CD4-positive, alpha-beta T cell treated with Interferon gamma for 1 hour (primary cell): ENCODE data around the gene DNAJB12.
A peak's percentile ranks its signal among the peaks of the same experiment; 100 is the strongest.
"Not testable (repeated sequence)": the region's sequence is repeated elsewhere in the genome, so short reads cannot be mapped to it uniquely, and the experiment has no call there.

Source experiments
- DNase-seq: peaks from one replicate; pipeline ENCODE4 v3.0.0-alpha.2; 2020

Gene DNAJB12

DNA sequence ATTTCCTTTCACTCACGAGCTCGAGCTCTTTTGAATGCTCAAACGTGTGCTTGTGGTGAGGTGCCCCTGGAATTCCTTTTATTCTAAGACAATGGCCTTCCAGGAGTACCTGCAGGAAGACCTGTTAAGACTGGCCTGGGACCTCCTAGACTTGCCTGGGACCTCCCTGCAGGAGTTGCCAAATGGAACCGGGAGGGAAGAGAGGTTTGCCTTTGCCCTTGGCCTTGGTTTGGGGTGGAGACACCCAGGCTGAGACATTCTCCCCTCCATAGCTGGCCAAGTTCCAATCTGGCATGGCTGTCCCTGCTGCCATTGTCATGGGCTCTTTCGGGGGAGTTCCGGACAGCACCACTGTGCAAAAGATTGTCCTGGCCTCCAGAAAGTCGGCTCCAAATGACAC is 39.7 kb downstream of the DNAJB12 start:
- DNase-seq: no peak

DNA sequence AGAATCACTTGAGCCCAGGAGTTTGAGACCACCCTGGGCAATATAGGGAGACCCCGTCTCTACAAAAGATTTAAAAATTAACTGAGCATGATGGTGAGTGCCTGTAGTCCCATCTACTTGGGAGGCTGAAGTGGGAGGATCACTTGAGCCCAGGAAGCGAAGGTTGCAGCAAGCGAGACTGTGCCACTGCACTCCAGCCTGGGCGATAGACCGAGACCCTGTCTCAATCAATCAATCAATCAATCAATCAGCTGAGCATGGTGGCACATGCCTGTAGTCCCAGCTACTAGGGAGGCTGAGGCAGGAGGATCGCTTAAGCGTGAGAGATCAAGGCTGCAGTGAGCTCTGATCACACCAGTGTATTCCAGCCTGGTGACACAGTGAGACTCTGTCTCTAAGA is 40.5 kb downstream of the DNAJB12 start:
- no peak for DNase-seq

DNA sequence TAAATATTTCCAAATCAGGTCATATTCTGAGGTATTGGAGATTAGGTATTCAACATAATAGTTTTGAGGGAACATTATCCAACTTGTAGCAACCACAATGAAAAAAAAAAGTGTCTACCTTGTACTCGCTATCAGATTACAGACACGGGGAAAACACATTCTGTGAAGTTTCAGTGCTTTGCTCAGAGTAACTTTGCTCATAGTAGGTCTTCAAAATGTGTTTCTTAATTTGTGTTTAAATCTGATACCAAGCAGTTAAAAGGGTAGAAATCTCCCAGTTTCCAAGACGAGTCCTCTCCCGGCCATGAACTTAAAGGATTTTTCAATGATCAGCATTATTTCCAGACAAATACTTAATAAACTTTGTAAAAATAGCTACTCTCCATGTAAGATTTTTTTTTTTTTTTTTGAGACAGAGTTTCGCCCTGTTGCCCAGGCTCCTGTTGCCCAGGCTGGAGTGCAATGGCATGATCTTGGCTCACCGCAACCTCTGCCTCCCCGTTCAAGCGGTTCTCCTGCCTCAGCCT is 41.8 kb downstream of the DNAJB12 start:
- DNase-seq: no peak

DNA sequence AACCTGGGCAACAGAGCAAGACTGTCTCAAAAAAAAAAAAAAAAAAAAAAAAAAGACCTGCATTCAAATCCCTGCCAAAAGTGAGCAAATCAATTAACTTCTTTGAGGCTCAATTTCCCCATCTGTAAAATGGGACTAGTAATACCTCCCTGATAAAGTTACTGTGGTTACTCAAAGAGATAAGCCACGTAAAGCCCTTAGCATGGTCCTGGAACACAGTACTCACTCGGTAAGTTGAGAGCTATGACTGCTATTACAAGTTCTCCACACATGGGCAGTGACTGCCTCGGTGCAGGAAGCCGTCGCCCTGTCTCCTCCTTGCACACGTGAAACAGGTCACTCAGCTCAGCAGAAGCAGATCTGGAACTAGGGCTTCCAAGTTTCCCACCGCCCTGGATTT is 43.1 kb downstream of the DNAJB12 start:
- no peak for DNase-seq

DNA sequence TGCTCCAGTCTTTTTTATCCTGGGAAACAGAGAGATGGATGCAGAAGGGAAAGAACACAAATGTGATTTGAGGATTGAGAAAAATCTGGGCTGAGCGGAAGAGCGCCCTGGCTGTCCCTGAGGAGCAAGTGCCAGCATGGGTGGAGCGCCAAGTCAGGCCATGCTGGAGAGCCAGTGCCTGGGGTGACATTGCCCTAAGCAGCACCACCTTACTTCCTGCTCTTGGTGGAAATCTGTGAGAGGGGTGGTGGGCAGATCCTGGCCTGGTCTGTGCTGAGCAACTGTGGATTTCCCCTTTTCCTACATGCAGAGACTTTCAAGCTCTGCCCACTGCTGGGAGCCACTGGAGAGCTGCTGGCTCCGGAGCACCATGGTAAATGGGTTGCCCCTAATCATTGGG is 44.1 kb downstream of the DNAJB12 start:
- DNase-seq: no peak

DNA sequence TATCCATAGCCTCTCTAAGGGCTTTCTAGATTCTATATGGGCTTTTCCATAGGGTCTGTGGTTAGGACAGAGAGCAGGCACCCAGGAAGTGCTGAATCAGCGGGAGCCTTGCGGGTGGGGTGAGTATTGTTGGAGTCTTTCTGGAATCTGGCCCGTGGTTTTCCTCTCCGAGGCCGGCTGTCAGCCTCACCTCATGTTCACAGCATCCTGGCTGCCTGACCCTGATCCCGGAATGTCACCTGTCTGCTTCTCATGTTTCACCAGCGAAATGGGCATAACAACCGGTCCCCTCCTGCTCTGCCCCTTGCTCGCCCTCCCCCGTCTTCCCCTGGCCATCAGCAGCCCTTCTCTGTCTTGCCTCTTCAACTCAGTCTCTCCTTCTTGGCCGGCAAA is 44.5 kb downstream of the DNAJB12 start:
- DNase-seq: no peak

DNA sequence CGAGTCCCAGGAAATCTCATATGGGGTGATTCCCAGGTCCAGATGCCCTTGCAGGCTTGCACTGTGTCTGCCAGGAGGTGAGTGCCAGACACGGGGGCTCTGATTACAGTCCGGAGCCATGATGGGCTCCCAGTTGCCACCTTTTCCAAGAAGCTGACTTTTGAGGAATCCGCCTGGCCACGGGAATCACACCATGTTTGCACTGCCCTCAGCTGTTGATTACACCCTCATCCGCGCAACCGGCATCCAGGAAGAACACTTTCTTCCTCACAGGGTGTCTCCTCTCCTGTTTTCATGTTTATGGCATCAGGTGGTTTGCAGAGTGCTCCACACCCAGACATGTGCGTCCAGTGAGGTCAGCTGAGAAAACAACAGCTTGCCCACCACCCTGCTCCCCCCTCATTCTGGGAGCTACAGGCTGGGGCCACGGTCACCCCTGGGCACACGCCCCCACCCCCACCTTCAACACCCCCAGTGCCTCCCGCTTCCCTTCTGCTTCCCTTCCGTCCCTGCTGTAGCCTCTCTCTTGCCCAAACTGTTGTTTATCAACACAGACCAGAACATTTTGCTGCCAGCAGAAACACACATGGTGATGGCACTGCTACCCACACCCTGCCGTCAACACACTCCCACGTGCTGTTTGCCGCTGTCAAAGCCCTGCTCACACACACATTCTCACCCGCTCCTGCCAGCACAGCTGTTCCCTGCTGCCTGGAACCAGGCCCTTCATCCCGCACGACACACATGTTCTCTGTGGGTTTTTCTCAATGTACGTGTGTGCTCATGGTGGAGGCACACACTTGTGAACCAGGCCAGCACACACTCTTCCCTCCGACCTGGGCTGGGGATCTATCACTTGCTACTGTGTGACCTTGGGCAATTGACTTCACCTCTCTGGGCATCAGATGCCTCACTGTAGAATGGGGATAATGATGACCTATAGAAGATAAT is 45.2 kb downstream of the DNAJB12 start:
- no peak for DNase-seq

DNA sequence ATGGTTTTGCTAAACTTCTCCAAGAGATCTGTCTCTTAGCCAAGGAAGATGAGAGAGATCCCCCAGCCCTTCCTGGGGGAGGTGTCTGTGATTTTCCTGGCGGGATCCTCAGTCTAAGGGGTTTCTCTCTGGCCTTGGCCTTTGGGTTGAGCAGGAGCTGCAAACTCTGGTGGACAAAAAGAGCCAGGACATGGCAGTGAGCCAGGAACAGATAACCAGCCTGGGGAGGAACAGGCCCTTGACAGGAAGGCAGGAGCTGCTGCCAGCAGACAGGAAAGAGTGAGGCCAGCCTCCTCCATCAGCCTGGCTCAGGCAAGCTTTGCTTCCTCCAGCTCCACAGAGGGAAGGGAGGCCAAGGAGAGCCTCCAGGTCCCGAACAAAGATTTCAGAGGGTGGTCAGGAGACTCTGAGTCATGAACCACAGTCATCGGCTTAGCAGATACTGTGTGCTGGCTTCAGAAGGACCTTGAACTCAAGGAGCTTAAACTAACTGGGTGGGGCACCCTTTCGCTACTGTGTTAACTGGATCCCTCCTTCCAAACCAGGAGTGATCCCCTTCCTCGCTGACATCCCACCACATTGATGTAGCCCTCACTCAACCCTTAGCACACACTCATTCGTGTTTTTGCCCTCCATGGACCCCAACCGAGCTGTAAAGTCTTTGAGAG is 46.3 kb downstream of the DNAJB12 start:
- DNase-seq: peak; percentile 41

DNA sequence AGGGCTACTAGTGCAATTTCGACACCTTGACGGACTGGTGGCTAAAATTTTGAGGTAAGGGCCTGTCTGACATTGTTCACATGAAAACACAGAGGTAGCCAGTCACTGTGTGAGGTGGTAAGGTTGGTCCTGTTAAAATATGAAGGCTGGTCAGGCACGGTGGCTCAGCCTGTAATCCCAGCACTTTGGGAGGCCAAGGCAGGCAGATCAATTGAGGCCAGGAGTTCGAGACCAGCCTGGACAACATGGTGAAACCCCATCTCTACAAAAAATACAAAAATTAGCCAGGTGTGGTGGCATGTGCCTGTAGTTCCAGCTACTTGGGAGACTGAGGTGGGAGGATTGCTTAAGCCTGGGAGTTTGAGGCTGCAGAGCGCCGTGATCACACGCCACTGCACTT is 47.0 kb downstream of the DNAJB12 start:
- DNase-seq: not testable (repeated sequence)

DNA sequence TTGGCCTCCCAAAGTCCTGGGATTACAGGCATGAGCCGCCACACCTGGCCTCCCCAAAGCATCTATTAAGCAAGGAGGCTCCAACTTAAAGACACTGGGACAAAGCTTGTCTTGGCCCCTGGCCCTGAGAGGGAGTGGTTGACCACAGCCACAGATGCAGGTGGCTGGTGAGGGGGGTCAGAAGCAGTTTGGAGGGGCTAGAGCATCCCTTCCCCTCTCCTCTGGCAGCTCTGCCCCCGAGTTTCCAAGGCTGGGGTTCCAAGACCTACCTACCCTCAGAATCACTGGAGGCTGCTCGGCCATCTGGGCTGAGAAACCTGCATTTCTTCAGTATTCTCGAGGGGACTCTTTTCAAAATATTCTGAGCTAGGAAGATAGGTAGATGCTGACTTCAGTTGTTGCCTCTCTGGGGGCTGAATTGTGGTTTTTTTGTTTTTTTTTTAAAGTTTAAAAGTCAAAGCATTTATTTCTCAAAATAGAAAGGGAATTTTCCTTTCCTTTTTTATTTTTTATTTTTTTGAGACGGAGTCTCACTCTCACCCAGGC is 48.4 kb downstream of the DNAJB12 start:
- no peak for DNase-seq

DNA sequence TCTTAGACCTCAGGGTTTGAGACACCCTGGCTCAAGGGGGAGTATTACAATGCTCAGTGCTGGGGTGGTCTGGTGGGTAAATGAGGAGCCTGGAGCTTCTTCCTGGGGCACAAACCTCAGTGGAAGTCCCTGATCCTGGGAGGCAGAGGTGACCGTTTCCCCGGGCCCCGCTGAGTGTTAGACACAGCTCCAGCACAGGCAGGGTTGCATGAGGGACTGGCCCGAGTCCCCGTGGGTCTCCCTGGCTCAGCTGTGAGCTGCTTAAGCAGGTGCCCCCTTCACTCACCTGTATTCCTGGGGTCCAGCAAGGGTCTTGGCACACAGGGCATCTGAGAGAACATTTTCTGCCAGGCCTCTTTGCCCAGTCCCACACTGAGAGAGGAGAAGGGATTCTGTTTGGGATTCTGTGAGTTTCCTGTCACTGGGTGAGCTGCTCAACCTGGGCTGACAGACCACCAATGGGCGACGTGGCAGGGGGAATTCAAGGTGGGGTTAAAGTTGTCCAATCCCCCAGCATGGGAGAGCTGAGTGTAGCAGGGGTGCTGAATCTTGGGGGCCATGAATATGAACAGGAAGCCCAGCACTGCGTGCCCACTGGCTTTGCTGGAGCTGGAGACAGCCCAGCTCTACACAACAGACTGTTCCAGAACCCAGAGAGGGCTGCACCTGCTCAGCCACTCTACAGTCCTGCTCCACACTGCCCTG is 51.1 kb downstream of the DNAJB12 start:
- DNase-seq: no peak

DNA sequence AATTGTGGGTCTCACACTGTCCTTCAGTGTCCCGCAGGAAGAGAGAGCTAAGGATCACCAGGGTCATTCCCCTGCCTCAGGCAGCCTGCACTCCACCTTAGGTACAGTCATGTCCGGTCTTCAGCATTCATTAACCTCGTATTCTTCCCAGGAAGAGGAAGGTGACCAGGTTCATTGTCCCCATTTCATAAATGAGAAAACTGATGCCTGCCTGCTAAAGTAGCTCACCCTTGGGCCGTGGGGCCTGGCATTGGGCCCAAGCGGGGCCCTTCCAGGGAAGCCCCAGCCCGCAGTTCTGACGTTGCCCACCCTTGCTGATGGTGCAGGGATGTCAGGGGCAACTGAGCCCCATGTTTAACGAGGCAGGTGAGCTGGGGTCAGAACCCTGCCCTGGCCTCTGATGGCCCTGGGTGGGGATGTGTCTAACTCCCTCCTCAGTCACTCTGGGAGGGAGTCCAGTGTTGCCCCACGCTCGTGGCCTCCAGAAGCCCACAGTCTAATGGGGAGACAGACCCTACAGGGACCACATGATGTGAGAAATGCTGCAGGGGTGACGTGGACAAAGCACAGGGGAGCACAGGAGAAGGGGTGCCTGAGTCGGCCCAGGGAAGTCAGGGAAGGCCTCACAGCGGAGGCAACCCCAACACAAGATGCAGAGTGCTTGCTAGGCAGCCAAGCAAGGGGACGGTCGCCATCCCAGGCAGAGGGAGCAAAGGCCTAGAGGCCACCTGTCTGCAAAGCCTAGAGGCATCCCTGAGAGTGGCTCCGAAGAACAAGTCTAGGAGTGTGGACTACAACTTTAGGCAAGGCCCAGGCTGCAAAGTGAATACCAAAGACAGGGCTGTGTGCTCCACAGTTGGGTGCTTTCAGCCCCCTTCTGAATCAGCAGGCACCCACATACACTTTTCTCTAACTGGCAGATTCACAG is 55.9 kb downstream of the DNAJB12 start:
- no peak for DNase-seq

DNA sequence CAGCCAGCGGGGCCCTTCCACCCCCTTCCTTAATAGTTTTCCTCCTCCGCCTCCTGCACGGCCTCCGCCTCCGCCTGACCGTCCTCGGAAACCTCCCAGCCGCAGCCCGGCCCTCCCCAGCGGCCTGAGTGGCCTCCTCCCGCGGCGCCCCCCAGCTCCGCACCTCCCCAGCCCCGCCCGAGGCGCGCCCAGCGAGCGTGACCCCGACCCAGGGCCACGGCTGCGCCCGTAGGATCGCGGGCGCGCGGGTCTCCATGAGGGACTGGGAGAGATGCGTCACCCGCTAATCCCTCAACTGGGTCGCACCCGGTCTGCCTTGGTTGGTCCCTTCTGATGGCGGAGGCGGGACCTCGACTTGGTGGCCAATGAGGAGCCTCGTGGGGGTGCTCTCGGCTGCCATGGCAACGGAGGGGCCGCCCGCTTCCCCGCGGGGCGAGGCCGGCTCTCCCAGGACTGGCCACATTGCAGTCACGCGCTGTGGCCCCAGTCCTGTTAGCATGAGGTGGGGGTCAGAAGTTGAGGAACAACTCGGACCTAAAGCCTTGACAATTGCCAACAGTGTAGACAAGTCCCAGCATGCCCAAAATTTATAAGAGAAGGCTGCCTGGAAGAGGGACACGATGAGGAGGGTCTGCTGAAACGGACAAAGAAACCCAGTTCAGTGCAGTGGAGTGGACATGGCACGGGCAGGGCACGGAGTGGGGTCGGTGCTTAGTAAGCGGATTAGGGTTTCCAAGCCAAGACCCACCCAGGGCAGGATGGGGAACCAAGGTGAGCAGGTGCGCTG is 56.7 kb downstream of the DNAJB12 start:
- peak; percentile 96 for DNase-seq

DNA sequence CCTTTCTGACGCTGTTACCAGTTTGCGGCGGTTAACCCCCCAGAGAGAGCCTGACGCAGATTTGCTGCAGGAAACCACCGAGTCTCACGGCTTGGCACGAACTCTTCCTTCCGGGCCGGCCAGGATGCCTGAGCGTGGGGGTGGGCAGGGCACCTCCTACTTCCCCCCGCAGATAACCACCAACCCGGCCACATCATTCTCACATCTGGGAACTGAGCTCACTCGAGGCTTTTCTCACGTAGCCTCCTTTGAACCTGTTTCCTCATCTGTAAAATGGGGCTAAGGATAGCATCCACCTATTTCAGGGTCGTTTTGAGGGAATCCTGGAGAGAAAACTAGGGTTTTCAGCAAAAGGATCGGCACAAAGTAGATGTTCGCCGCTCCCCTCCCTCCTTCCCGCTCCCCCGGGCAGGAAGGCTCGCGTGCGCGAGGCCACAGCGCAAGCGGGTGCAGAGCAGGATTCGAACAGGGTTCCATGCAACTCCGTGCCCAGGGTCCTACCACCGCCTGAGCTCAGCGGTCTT is 57.4 kb downstream of the DNAJB12 start:
- peak; percentile 98 for DNase-seq

DNA sequence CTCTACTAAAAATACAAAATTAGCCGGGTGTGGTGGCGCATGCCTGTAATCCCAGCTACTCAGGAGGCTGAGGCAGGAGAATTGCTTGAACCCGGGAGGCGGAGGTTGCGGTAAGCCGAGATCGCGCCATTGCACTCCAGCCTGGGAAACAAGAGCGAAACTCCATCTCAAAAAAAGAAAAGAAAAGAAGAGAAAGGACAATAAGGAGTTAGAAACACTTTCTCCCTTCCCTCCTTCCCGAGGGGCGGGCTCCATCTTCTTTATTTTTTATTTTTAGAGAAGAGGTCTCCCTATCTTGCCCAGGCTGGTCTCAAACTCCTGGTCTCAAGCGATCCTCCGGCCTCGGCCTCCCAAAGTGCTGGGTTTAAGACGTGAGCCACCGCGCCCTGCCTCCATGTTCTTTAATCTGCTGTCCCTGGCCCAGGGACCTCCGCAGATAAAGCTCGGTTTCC is 57.9 kb downstream of the DNAJB12 start:
- not testable (repeated sequence) for DNase-seq

DNA sequence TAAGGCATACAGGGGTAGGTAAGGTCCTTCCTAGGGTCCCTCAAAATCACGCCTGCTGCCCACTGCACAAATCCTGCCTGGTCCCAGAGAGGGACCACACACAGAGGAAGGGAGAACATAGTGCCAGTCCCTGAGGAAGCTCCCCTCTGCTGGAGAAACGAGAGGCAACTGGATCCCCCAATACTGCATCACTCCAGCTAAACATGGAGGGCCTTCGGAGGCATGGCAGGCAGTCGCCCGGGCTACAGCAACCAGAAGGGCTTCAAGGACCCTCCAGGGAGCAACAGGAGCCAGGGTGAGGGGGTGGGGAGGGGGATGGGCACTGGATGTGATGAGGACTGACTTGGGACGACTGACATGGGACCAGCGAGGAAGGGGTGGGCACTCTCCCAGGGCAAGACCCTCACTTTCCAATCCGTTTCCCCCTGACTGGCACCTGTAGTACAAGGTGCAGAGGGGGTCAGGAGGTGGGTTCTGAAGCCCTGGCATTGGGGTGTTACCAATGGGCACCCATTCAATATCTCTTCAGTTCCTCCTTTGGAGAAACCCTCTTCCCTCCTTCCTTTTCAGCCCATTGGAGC is 59.3 kb downstream of the DNAJB12 start:
- no peak for DNase-seq

DNA sequence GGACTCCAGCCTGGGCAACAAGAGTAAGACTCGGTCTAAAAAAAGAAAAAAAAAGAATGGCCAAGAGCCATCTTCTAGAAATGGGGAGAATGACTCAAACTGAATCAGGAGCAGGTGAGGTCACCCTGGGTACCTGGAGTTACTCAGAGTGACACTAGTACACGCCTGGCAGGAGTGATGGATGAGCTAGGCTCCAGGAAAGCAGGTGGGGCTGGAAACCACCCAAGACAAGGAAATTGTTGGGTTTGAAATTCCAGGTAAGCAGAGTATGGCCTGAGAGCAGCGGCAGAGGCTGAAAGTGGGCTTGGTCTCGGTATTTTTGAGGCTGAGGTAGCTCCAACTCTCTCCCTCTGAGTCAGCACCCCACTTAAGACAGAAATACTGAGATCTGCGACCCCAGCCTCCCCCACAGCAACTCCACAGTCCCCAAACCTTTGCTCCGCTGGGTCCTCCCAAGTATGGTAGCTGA is 62.5 kb downstream of the DNAJB12 start:
- DNase-seq: no peak

DNA sequence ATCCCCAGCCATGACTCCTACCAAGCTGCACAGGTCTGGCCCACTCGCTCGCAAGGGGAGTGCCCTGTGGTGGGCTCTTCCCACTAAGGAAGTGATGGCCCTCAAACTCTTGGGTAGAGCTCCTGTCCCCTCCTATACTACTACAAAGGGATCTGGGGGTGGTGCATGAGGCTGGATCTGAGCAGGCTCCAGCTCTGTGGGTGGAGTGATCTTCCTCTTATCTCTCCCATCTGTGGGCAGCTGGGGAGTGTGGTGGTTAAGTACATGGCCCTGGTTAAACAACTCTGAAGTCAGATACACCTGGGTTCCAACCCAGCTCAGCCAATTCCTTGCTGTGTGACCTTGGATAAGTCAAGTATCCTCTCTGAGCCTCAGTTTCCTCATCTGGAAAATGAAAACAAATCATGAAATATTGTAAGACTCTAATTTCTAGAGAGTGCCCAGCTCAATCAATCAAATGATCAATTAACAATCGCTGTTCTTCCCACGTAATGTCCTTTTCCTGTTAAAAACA is 63.6 kb downstream of the DNAJB12 start:
- peak; percentile 35 for DNase-seq

DNA sequence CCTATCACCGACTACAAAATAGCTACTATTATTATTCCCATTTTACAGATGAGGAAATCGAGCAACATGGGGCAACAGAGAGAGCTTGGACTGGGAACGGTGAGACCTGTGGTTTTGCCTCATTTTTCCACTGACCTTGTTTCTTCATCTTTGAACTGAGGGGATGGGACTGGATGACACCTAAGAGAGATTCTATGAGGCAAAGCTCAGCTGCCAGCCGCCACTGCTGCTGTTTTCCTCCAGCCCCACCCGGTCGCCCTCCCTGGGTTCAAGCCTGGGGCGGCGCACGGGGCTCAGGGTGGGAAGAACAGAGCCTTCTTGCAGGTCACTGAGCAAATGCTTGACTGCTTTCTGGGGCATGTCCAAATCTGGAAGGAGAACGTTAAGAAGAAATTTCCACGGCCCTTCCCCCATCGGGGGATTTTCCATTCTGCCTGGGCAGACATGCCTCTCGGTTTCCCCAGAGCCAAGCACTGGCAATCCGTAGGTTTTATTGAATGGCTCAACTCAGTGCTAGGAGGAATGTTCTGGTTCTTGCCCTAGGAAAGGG is 68.7 kb downstream of the DNAJB12 start:
- no peak for DNase-seq

DNA sequence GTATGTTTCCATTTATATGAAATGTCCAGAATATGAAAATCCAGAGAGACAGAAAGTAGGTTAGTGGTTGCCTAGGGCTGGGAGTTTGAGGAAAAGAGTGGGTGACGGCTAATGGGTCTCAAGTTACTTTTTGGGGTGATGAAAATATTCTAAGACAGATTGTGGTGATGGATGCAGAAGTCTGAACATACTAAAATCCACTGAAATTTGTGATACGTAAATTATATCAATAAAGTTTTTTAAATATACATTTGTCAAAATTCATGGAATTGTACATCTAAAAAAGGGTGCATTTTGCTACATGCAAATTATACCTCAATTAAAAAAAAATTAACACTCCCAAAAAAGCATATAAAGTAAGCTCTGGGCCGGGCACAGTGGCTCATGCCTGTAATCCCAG is 71.6 kb downstream of the DNAJB12 start:
- no peak for DNase-seq
